Esophagus muscularis mucosa (tissue), 4 donors: Measurements from ENCODE around the gene MEF2C. TPM values are rescaled to one million over a fixed set of nuclear protein-coding genes. Genes with fewer than 3 reads are reported as not detected.

Source experiments
- DNase-seq: peaks from one replicate; pipeline ENCODE4 v3.0.0-alpha.2; 2017; ENCODE audit errors: extremely low spot score
- H3K27ac ChIP-seq, 4 donors: fragments of 200-600 bp; sonication (generic); replicated peaks in 1 of 4; 1 replicate in 3 of 4; 2 replicates in 1 of 4; pipeline ENCODE4 v1.5.1; 2016 to 2019; ENCODE audit warnings: mild to moderate bottlenecking in 1 of 4
- H3K27me3 ChIP-seq, 4 donors: fragments of 200-600 bp; sonication (generic); one replicate each; pipeline versions ENCODE4 v1.5.1 to v1.6.0; 2016 to 2019
- H3K36me3 ChIP-seq, 4 donors: fragments of 200-600 bp; sonication (generic); one replicate each; pipeline ENCODE4 v1.5.1; 2016 to 2019
- H3K4me1 ChIP-seq, 4 donors: fragments of 200-600 bp; sonication (generic); one replicate each; pipeline ENCODE4 v1.5.1; 2016 to 2019
- H3K4me3 ChIP-seq, 4 donors: fragments of 200-600 bp; sonication (generic); 1 replicate in 2 of 4; 2 replicates in 2 of 4; pipeline ENCODE4 v1.5.1; 2016 to 2019; ENCODE audit warnings: mild to moderate bottlenecking in 4 of 4, moderate library complexity in 1 of 4
- H3K9me3 ChIP-seq, 4 donors: fragments of 200-600 bp; sonication (generic); 1 replicate in 3 of 4; 2 replicates in 1 of 4; pipeline ENCODE4 v1.5.1; 2016 to 2019
- CTCF ChIP-seq, 3 experiments: fragments of 200-600 bp in 2 of 3; fragments of 450-650 bp in 1 of 3; sonication (generic) in 2 of 3; IDR thresholded peaks; one replicate each; pipeline ENCODE4 v1.5.1; 2017 to 2019; ENCODE audit warnings: antibody characterized with exemption in 3 of 3, mild to moderate bottlenecking in 2 of 3, moderate library complexity in 1 of 3
- EP300 ChIP-seq: sonication (generic); formaldehyde crosslinking; IDR thresholded peaks from one replicate; pipeline ENCODE4 v1.6.1; 2017; ENCODE audit warnings: antibody characterized with exemption
- POLR2A ChIP-seq: fragments of 450-650 bp; IDR thresholded peaks from one replicate; pipeline ENCODE4 v1.6.1; 2017; ENCODE audit warnings: antibody characterized with exemption, moderate library complexity, mild to moderate bottlenecking, low read depth
- POLR2AphosphoS5 ChIP-seq, 2 donors: sonication (generic); formaldehyde crosslinking; IDR thresholded peaks; one replicate each; pipeline ENCODE4 v1.6.1; 2017; ENCODE audit warnings: antibody characterized with exemption in 2 of 2
- WGBS: methylation state at CpG from one replicate; pipeline ENCODE4 v1.1.5; 2018; 5-methylcytosine and 5-hydroxymethylcytosine counted together
- intact Hi-C: fragments of 100-400 bp; cut with DNase I; formaldehyde crosslinking; loops from one replicate; pipeline ENCODE4 v1.15.1; 2023
- total RNA-seq, 4 donors: library from RNA; depleted of rRNA; stranded (reverse); fragments of >200 nt; gene quantifications; one replicate each; pipeline versions ENCODE4 v1.1.0 to v1.2.1, GENCODE V29; 2016

The MEF2C gene
- total RNA-seq, 4 donors from 2014 or later, result 20.8 to 34.3 (median 29.0) TPM

GRCh38 chr5:88778736-88779135, 104.2 kb downstream of the MEF2C start:
- WGBS, result 81% methylated on average over 5 of the region's 5 CpGs
- intact Hi-C loops, result no loop called here
- TF ChIP-seq POLR2AphosphoS5 (IDR thresholded peaks at IDR 0.05) (no peak), EP300 (no peak), CTCF (IDR thresholded peaks at IDR 0.05) (no peak), POLR2A (no peak)
- Histone ChIP-seq H3K9me3 (no peaks in the 10 kb centered on the region), H3K36me3 (peaks cover 0 to 2% (median 0%) of the 10 kb centered on the region in 4 donors), H3K27me3 (no peaks in the 10 kb centered on the region), H3K4me3 (no peak overlapping the region), H3K27ac (no peak overlapping the region), H3K4me1 (peaks cover 0 to 10% (median 0%) of the 10 kb centered on the region in 4 donors)
- no peak for DNase-seq

DNA sequence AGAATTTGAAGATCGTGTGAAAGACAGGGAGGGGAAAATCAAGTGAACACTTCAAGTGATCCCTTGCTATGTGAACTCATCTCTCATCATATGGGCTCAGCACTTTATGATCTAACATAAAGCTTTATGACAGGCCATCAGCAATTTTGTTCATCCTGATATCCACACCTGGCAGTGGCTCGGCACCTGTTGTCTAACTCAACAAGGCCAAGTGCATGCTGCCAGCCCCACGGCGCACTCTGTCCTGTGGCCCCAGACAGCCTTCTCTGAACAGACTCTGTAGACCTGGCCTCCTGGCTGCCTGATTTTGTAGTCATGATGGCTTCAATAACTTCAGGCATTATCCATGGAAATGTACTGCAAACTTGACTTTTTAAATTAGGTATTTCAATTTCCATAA, 106.3 kb downstream of the MEF2C start:
- WGBS, result 90% methylated on average over 4 of the region's 4 CpGs
- H3K36me3 ChIP-seq, result peaks cover 0 to 5% (median 2%) of the 10 kb centered on the region in 4 donors
- DNase-seq, result no peak
- no peaks in the 10 kb centered on the region for H3K9me3 ChIP-seq
- intact Hi-C loops, result no loop called here
- no peak overlapping the region for H3K4me3 ChIP-seq
- H3K27ac ChIP-seq, result no peak overlapping the region
- no peaks in the 10 kb centered on the region for H3K27me3 ChIP-seq
- peaks cover 0 to 10% (median 0%) of the 10 kb centered on the region in 4 donors for H3K4me1 ChIP-seq
- TF ChIP-seq POLR2A, result no peak
- no peak for TF ChIP-seq EP300
- no peak for TF ChIP-seq CTCF (IDR thresholded peaks at IDR 0.05)
- TF ChIP-seq POLR2AphosphoS5 (IDR thresholded peaks at IDR 0.05), result no peak

- peaks cover 0 to 6% (median 2%) of the 10 kb centered on the region in 4 donors for H3K4me1 ChIP-seq
- WGBS, result 85% methylated on average over 5 of the region's 5 CpGs
These were observed 110.2 kb downstream of the MEF2C start for GRCh38 chr5:88772831-88773230.

DNA sequence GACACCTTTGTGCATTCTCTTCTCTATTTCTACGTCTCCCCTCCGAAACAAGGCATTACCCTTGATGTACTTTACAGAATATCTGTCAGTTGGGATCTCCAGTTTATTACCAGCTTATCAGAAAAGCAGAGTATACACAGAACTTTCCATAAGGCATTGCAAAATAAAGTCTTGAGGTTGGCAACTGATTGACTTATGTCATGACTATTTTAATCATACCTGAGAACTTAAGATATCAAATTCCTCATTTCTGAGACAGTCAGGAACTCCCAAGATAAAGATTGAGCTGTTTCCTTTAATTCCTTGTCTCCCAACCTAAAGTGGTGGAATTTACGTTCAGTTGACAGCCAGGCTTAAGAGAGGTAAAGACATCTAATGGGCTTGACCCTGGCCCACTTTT, 110.9 kb downstream of the MEF2C start:
- Histone ChIP-seq H3K36me3 (peaks cover 0 to 5% (median 2%) of the 10 kb centered on the region in 4 donors), H3K9me3 (no peaks in the 10 kb centered on the region), H3K27ac (no peak overlapping the region), H3K4me1 (peaks cover 0 to 6% (median 2%) of the 10 kb centered on the region in 4 donors), H3K27me3 (no peaks in the 10 kb centered on the region), H3K4me3 (no peak overlapping the region)
- DNase-seq, result no peak
- intact Hi-C loops, result no loop called here
- TF ChIP-seq POLR2AphosphoS5 (IDR thresholded peaks at IDR 0.05), result no peak
- no peak for TF ChIP-seq EP300
- no peak for TF ChIP-seq CTCF (IDR thresholded peaks at IDR 0.05)
- TF ChIP-seq POLR2A, result no peak
- 96% methylated on average over 3 of the region's 3 CpGs for WGBS

More at GRCh38 chr5:88772831-88773230, 110.2 kb downstream of the MEF2C start:
- no peaks in the 10 kb centered on the region for H3K27me3 ChIP-seq
- TF ChIP-seq POLR2AphosphoS5 (IDR thresholded peaks at IDR 0.05) (no peak), CTCF (IDR thresholded peaks at IDR 0.05) (no peak), EP300 (no peak), POLR2A (no peak)
- no peaks in the 10 kb centered on the region for H3K9me3 ChIP-seq
- no peak overlapping the region for H3K4me3 ChIP-seq
- peaks cover 0 to 5% (median 2%) of the 10 kb centered on the region in 4 donors for H3K36me3 ChIP-seq
- H3K27ac ChIP-seq, result no peak overlapping the region
- no peak for DNase-seq
- intact Hi-C loops, result no loop called here
